Measurements from ENCODE around the gene HOXB3.
A peak's percentile ranks its signal among the peaks of the same experiment; 100 is the strongest.

Gene HOXB3

DNA sequence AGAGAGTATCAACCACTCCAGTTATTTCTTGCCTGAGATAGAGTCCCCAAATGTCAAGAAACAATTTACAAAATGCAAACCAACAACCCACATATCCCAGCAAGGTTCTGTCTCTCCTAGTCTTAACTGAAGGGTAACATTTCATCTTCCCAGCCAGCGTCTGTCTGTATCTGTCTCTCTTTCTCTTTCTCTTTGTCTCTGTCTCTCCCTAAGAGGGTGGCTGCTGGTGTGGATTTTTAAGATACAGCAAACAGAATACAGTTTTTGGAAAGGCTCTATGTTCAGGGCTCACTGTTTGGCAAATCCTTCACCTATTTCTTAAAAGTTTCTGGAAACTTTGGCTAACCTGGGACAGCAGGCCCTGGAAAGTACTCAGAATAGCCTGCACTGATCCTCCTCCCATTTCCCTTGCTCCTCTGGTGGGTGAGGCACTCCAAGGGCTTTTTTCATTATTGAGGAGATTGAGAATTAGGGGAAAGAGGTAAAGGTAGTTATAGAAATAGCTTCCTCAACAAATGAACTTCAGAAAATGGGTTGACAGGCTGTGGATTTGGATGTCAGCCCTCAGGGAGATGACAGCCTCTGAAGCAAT, 18.1 kb downstream of the HOXB3 start:
- FAIRE-seq (no peak), DNase-seq (ENCODE audit: insufficient read length, low spot score) (no peak)

DNA sequence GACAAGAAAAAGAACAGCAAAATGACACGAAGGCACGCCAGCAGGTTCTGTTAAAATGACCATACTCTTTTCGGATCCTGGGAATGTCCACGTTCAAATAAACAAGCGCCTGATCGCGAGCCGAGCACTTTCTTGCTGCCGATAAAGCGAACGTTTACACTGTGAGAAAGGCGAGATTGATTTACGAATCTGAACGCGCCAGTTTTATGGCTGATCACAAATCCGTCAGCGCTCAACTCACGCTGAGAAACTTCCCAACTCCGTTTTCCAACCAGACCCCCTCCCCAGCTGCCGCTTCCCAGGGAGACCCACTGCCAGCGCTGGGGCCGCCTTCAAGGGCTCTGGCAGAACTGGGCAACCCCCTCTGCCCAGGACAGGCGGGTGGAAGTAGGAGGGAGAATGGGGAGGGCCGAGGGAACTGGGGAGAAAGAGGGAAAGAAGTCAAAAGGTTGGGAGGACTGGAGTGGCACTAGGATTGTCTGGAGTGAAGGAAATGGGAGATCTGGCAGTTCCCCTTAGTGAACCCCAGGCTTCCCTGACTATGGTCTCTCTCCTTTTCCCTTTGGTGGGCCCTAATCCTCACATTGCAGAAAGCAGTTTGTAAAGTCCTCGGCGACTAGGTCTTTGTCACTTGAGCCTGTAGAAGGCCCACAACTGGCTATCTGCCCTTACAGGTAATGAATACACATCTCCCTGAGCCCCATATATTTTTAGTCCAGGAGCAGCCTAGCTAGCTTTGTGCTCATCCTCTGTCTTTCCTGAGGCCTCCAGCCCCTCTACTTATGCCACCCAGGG, 18.8 kb downstream of the HOXB3 start:
- DNase-seq (ENCODE audit: insufficient read length, low spot score), result no peak
- FAIRE-seq, result no peak

DNA sequence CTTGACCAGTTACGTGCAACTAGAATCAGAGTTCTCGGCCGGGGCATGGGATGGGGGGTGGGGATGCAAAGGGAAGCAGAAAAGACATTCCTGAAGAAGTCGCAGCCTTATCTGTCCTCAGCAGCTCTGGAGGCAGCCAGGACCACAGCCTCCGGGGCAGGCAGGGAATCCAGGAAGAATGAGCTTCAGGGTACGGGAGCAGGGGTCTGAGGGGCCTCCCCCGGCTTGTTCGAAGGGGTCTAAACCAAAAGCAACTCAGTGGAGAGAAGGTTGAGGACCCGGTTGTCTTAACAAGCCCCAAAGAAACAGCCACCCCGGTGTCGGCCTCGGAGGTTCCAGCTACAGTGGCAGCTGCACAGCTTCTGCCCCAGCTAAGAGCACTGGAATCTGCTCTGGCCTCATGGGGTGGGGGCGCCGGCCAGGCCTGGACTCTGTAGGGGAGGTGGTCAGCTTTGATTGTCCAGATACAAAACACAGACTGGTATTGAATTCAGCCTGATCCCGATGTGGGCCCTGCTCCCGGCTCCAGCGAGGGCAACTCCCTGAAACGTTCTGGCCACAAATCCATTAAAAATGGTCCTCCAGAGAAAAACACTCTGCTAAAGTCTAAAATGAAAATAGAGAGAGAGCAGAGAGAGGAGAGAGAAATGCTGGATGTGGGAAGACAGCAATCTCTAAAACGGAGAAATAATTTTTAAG, 19.6 kb downstream of the HOXB3 start:
- DNase-seq (ENCODE audit: insufficient read length, low spot score) (no peak), FAIRE-seq (no peak)

DNA sequence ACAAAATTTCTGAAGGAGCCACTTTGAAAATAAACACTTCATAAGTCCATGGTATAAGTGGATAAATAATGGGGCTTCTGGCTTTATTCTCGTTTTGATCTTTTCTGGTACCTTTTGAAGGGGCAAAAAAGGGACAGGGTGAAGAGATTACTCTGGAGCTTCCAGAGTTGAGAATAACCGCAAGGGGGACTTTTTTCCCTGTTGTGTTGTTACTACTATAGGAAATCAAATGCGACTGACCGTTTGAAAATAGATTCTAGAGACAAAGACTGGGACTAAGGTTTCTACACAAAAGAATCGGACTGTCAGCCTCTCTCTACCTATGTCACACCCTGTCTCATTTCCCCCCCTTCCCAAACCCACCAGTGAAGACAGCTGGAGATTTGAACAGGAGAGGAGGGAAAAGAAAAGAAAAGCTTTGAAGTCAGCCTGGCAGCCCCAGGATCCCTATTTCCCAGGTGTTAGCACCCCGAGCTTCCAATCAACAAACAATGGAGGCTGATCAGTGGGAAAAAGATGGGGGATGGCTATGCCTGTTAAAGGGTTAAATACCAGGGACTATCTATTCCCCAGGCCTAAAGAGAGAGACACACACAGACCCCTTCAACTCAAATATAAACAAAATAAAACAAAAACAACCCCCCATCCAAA, 20.2 kb downstream of the HOXB3 start:
- DNase-seq (ENCODE audit: insufficient read length, low spot score) (no peak), FAIRE-seq (no peak)

- no peak for FAIRE-seq
Measured at GRCh38 chr17:48569240-48569582, 20.8 kb downstream of the HOXB3 start.

DNA sequence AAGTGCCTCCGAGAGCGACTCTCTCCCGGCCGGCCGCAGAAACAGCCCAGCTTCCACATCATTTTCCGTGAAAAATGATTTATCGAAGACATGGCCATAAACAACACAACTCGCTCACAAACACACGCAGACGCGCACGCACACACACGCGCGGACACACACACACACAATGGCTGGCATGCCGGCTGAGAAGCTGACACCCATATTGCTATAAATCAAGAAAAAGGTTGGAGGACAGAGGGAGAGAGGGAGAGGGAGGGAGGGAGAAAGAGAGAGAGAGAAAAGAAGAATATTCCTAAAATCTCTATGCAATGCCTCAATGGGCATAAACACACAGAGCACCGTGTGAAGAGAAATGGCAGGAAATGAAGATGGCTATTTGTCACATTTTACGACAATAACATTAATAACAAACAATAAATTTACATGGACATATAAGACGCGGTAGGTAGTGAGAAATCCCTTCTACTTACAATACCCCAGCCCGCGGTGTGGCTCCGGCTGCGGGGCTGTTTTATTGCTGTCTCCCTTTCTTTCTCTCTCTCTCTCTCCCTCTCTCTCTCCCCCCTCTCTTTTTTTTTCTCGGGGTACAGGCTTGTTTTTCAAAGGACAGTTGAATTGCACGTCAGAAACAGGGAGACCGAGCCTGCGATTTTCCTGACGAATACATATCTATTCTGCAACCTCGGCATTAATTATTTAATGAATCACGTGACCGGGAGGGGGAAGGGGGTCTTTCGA, 21.4 kb downstream of the HOXB3 start:
- no peak for DNase-seq (ENCODE audit: insufficient read length, low spot score)
- peak; percentile 16 for FAIRE-seq

More at GRCh38 chr17:48569240-48569582, 20.8 kb downstream of the HOXB3 start:
- DNase-seq (ENCODE audit: insufficient read length, low spot score), result no peak

- DNase-seq (ENCODE audit: insufficient read length, low spot score) (no peak), FAIRE-seq (no peak)
Measured at GRCh38 chr17:48567646-48568354, 22.2 kb downstream of the HOXB3 start.

DNA sequence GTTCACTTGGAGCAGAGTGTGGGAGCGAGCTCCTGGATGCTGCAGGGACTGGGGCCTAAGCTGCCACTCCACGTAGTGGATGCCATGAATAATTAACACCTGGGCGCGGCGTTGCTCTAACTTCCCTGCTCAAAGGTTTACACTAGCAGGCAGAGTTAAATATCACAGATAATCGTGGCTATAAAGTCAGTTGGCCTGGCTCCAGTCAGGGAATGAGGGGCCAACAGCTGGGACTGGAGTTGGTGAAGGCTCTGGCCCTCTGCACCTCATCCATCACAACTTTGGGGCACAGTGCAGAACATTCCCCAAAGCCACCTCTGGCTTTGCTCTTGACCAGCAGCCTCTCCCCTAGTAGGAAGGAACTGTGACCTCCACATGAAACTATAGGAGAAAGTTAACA, 22.8 kb downstream of the HOXB3 start:
- DNase-seq (ENCODE audit: insufficient read length, low spot score), result no peak
- peak; percentile 13 for FAIRE-seq

DNA sequence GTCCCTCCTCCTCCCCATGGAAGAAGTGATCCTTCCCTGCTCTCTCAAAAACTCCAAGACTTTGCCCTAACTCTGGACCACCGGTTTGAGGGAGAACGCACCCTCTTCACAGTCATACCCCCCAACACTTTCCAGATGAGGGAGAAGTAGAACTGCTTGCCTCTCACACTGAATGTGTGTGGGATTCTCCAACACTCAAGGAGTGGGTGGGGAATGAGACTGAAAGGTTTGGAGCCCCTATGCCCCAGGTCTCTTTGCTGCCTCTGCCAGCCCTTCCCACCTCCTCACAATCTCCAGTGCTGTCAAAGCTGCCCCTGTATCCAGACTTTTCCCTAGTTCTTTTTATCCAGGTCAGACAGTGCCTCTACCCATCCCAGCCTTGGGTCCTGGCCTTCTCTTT, 23.3 kb downstream of the HOXB3 start:
- DNase-seq (ENCODE audit: insufficient read length, low spot score) (no peak), FAIRE-seq (no peak)

GRCh38 chr17:48565925-48566710, 23.9 kb downstream of the HOXB3 start:
- FAIRE-seq, result no peak
- no peak for DNase-seq (ENCODE audit: insufficient read length, low spot score)

DNA sequence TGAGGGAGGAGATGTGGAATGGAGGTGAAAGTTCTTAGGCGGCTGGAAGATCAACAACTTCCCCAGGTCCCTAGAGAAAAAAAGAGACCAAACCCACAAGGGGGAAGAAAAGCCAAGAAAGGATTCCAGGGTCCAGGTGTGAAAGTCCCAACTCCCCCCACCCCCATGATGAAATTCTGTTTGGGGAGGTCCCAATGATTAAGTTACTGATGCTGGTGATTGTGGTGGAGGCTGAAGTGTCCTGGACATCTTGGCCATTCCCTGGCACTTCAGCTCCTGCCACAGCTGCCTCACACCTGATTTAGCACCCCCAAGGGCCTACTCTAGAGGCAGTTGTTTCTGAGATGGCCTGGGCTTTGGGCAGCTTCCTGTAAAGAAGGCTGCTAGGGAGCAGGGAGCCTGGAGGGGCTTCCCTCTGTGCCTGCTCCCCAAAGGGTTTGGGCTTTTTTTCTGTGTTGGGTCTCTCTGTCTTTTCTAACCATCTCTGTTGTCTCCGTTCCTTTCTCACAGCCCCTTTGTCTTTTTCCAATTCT, 25.0 kb downstream of the HOXB3 start:
- FAIRE-seq, result no peak
- DNase-seq (ENCODE audit: insufficient read length, low spot score), result no peak

DNA sequence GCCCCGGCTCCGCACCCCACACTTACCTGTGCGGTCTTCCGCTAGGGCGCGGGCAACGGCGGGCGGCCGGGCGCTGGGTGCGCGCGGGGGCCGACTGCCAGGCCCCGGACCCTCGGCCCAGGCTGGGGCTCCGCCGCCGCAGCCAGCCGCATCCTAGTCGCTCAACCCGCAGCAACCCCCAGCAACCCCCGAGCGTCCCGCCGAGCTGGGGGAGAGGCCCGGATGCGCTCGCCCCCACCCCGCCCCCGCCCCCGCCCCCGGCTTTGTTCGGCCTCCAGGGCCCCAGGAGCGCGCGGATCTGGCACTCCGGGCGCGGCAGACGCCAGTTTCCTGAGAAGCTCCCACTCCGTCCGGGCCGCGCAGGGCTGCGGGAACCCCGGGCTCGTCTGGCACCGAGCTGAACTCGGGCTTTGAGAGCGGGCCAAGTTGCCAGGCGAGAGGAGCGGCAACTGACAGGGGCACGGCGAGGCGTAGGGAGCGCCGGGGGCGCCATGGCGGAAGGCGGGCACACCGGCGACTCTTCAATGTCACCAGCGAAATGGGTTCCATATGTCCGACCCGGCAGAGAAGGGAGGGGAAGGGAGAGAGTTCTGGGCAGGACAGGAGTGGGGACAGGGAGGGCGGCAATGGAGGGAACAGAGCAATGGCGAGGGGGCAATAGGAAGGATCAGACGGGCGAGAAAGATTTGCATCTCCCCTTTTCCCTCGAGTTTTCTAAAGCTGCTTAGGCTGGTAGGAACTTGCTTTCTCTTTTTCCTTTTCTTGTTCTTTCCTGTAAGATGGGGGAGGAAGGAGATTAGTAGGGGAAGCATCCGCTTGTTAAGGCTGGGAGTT, 25.6 kb downstream of the HOXB3 start:
- peak; percentile 44 for FAIRE-seq

GRCh38 chr17:48563867-48564187, 26.2 kb downstream of the HOXB3 start:
- DNase-seq (ENCODE audit: insufficient read length, low spot score), result no peak
- FAIRE-seq, result no peak

More for the DNA sequence above, 25.6 kb downstream of the HOXB3 start:
- no peak for DNase-seq (ENCODE audit: insufficient read length, low spot score)

- FAIRE-seq (no peak), DNase-seq (ENCODE audit: insufficient read length, low spot score) (no peak)
Measured at GRCh38 chr17:48563385-48563838, 26.6 kb downstream of the HOXB3 start.

DNA sequence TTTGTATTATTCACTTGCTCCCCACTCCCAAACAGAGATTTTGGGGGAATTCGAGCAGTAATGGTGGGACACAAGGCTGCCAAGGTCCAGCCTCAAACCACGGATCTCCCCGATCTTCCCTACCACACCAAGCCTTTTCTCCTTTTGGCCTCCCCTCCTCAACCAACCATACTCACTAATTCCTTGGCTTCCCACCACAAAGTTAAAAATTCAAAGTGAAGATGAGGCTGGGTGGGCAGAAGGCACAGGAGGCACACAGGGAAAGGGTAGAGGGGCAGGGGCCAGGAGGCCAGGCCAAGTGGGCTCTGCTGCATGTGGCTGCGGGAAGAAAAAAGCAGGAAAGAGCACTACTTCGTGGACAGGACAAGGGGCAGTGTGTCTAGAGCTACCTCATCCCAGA, 27.1 kb downstream of the HOXB3 start:
- DNase-seq (ENCODE audit: insufficient read length, low spot score), result no peak
- peak; percentile 82 for FAIRE-seq

- no peak for DNase-seq (ENCODE audit: insufficient read length, low spot score)
- FAIRE-seq, result peak; percentile 60
Measured at GRCh38 chr17:48561884-48562810, 27.9 kb downstream of the HOXB3 start.

All from HTR-8/SVneo (cell line).